K562 (cell line): ENCODE measurements around the gene NIFK. TPM values are rescaled to one million over a fixed set of nuclear protein-coding genes. Genes with fewer than 3 reads are reported as not detected.
A peak's percentile ranks its signal among the peaks of the same experiment; 100 is the strongest.

Source experiments
- ATAC-seq: fragments of 200-7000 bp; cut with Tn5 transposase; 3 replicates; pipeline ENCODE4 v1.9.1; 2020; ENCODE audit warnings: moderate library complexity
- BruUV-seq: library from RNA; stranded (reverse); fragments of 400-500 nt; replicated peaks from 2 replicates; lab custom pipeline; 2021; lab: Mats Ljungman, UMichigan
- CTCF ChIA-PET: fragments of 300-600 bp; formaldehyde crosslinking; extraction: SDS; loops from one replicate; lab custom pipeline; 2021; ENCODE audit warnings: low intra/inter-chr PET ratio; lab: Yijun Ruan, JAX
- POLR2A ChIA-PET: fragments of 300-600, 350-650 bp; sonication (Branson Sonifier 250); formaldehyde crosslinking; extraction: SDS; loops from one replicate; lab custom pipeline; 2021; ENCODE audit warnings: antibody characterized with exemption, inconsistent platforms; lab: Yijun Ruan, JAX
- DNase-seq, 4 experiments: peaks; one replicate each; pipeline versions ENCODE4 v3.0.0 to v3.0.0-alpha.2; 2011 to 2018; ENCODE audit warnings: low spot score in 3 of 4, mixed read lengths in 3 of 4; ENCODE audit errors: extremely low read depth in 1 of 4
- FAIRE-seq: peaks from 2 replicates; lab custom pipeline; 2011; peaks lifted over from hg19 to GRCh38; lab: Jason Lieb, UNC
- H2AFZ ChIP-seq: 2 replicates; pipeline ENCODE4 v1.6.0; 2011; ENCODE audit warnings: low read depth, low read length, control low read depth, inconsistent platforms
- H3K27ac ChIP-seq: fragments of 200-600 bp; 3 replicates; pipeline ENCODE4 v1.8.0; 2011; ENCODE audit warnings: low read depth, mild to moderate bottlenecking, control low read depth, inconsistent platforms, low read length, moderate library complexity, mixed read lengths; ENCODE audit errors: extremely low read depth
- H3K27me3 ChIP-seq, 2 experiments: fragments of 300-600 bp in 1 of 2; 2 replicates in 1 of 2; 3 replicates in 1 of 2; pipeline versions ENCODE4 v1.6.0 to v1.8.0; 2011; ENCODE audit warnings: inconsistent platforms in 2 of 2, low read length in 2 of 2, mild to moderate bottlenecking in 1 of 2, mixed read lengths in 1 of 2, moderate library complexity in 1 of 2; ENCODE audit not compliant: control insufficient read depth in 2 of 2, insufficient read depth in 2 of 2
- H3K36me3 ChIP-seq: fragments of 300-600 bp; 3 replicates; pipeline ENCODE4 v1.8.0; 2011; ENCODE audit warnings: mild to moderate bottlenecking, low read length, inconsistent platforms; ENCODE audit not compliant: control insufficient read depth, insufficient read depth
- H3K4me1 ChIP-seq, 2 experiments: fragments of 200-600 bp in 1 of 2; replicated peaks in 1 of 2; 2 replicates in 1 of 2; 3 replicates in 1 of 2; pipeline versions ENCODE4 v1.5.1 to v1.8.0; 2011; ENCODE audit warnings: inconsistent platforms in 2 of 2, low read length in 2 of 2, mild to moderate bottlenecking in 1 of 2, mixed read lengths in 1 of 2, moderate library complexity in 1 of 2; ENCODE audit not compliant: control insufficient read depth in 2 of 2, insufficient read depth in 2 of 2
- H3K4me2 ChIP-seq: 2 replicates; pipeline ENCODE4 v1.6.1; 2011; ENCODE audit warnings: low read length, control low read depth, inconsistent platforms, mixed read lengths; ENCODE audit not compliant: insufficient read depth
- H3K4me3 ChIP-seq: fragments of 200-600 bp; sonication (generic), shearing (Covaris generic); 2 replicates; pipeline ENCODE4 v1.5.1; 2016; ENCODE audit warnings: control low read depth, inconsistent platforms
- H3K79me2 ChIP-seq: fragments of 200-600 bp; 3 replicates; pipeline ENCODE4 v1.8.0; 2011; ENCODE audit warnings: low read length, inconsistent platforms; ENCODE audit not compliant: control insufficient read depth, insufficient read depth
- H3K9ac ChIP-seq, 2 experiments: 2 replicates each; pipeline versions ENCODE4 v1.6.0 to v1.6.1; 2011; ENCODE audit warnings: low read depth in 2 of 2, low read length in 2 of 2, control low read depth in 1 of 2, inconsistent platforms in 1 of 2, mild to moderate bottlenecking in 1 of 2, mixed read lengths in 1 of 2; ENCODE audit not compliant: insufficient read depth in 1 of 2
- H3K9me1 ChIP-seq: one replicate; pipeline ENCODE4 v1.6.0; 2011; ENCODE audit warnings: inconsistent platforms, mild to moderate bottlenecking, low read length, moderate library complexity; ENCODE audit not compliant: control insufficient read depth, insufficient read depth
- H3K9me3 ChIP-seq: replicated peaks from 2 replicates; pipeline ENCODE4 v1.5.1; 2011; ENCODE audit warnings: low read depth, low read length, inconsistent platforms; ENCODE audit not compliant: control insufficient read depth, insufficient read depth
- H4K20me1 ChIP-seq: replicated peaks from 2 replicates; pipeline ENCODE4 v1.6.1; 2011; ENCODE audit warnings: low read length, inconsistent platforms, mixed read lengths; ENCODE audit not compliant: control insufficient read depth, insufficient read depth
- ARNT ChIP-seq, 2 experiments: fragments of 450-650 bp; IDR thresholded peaks; 2 replicates each; pipeline ENCODE4 v1.6.1; 2016; ENCODE audit warnings: mild to moderate bottlenecking in 1 of 2
- MEIS2 ChIP-seq: fragments of 450-650 bp; IDR thresholded peaks from 2 replicates; pipeline ENCODE4 v1.6.1; 2014; ENCODE audit warnings: mild to moderate bottlenecking; ENCODE audit not compliant: partially characterized antibody
- MLLT1 ChIP-seq, 2 experiments: fragments of 450-650 bp; IDR thresholded peaks; 2 replicates each; pipeline ENCODE4 v1.6.1; 2016
- PBX2 ChIP-seq, 2 experiments: IDR thresholded peaks in 1 of 2; conservative IDR thresholded peaks in 1 of 2; 2 replicates each; pipeline ENCODE4 v1.6.1; 2016; ENCODE audit warnings: low read depth in 2 of 2, mild to moderate bottlenecking in 1 of 2, missing compliant biosample characterization in 1 of 2, missing genetic modification characterization in 1 of 2, moderate library complexity in 1 of 2
- POLR2G ChIP-seq: fragments of 200-400 bp; formaldehyde crosslinking; IDR thresholded peaks from 2 replicates; pipeline ENCODE4 v1.6.1; 2017; ENCODE audit warnings: low read depth, mild to moderate bottlenecking, antibody characterized with exemption, low read length, moderate library complexity
- SRSF7 ChIP-seq: fragments of 200-400 bp; formaldehyde crosslinking; optimal IDR thresholded peaks from 2 replicates; pipeline ENCODE3; 2017; ENCODE audit warnings: mild to moderate bottlenecking, low read depth, low read length
- STAT5B ChIP-seq: fragments of 250-450 bp; sonication (Bioruptor Pico); IDR thresholded peaks from 2 replicates; pipeline ENCODE4 v1.8.0; 2021; ENCODE audit warnings: mild to moderate bottlenecking, inconsistent platforms
- ZNF444 ChIP-seq: fragments of 250-450 bp; sonication (Bioruptor Pico); IDR thresholded peaks from 2 replicates; pipeline ENCODE4 v1.4.0; 2020; ENCODE audit warnings: mild to moderate bottlenecking, moderate library complexity
- ZNF449 ChIP-seq: fragments of 250-450 bp; sonication (Bioruptor Pico); IDR thresholded peaks from 2 replicates; pipeline ENCODE4 v1.8.0; 2022; ENCODE audit warnings: moderate library complexity, mild to moderate bottlenecking, inconsistent platforms
- ZNF592 ChIP-seq: fragments of 450-650 bp; IDR thresholded peaks from 2 replicates; pipeline ENCODE4 v1.6.1; 2017; ENCODE audit warnings: antibody characterized with exemption, mild to moderate bottlenecking
- WGBS: fragments of 100-300 bp; shearing (Covaris generic); methylation state at CpG from one replicate; pipeline ENCODE4 v1.1.6; 2016; ENCODE audit warnings: low coverage, mixed read lengths; ENCODE audit not compliant: insufficient coverage; ENCODE audit errors: missing lambda C conversion rate; 5-methylcytosine and 5-hydroxymethylcytosine counted together
- in situ Hi-C: fragments of 300-500 bp; cut with MboI; formaldehyde crosslinking; loops from 4 replicates; pipeline ENCODE4 v1.15.0; 2018; ENCODE audit warnings: inconsistent platforms, mixed read lengths
- intact Hi-C: fragments of 100-400 bp; cut with micrococcal nuclease; formaldehyde crosslinking; loops from 2 replicates; pipeline ENCODE4 v1.14.2; 2022
- polyA plus RNA-seq, 8 experiments: library from polyadenylated mRNA; depleted of rRNA in 4 of 8; stranded (reverse) in 5 of 8; unstranded in 3 of 8; fragments of >200 nt; fragmentation: Nextera tagmentation in 2 of 8; fragmentation: Illumina TruSeq in 1 of 8; extraction: Ambion mirVana in 2 of 8; extraction: Trizol in 1 of 8; gene quantifications; 2 replicates each; pipeline versions ENCODE4 v1.2.1 to v1.2.3, GENCODE V29; 2011 to 2014; ENCODE audit warnings: inconsistent platforms in 1 of 8, missing spikeins in 1 of 8
- total RNA-seq, 7 experiments: library from RNA; depleted of rRNA in 6 of 7; stranded (reverse); fragments of >200 nt in 6 of 7; fragmentation: Illumina TruSeq in 2 of 7; extraction: Trizol in 2 of 7; gene quantifications; 2 replicates each; pipeline versions ENCODE4 v1.2.1 to v1.2.3, GENCODE V29; 2011 to 2021; ENCODE audit warnings: low replicate concordance in 1 of 7

Gene NIFK
- total and polyA plus RNA-seq, 9 of the 15 experiments (the other 6 are each of a cell fraction or from before 2014, with no cell fraction given) = 60.2 to 426 (median 183) TPM

- H3K79me2 ChIP-seq = peaks cover 41% of the 10 kb centered on the region
- ChIA-PET CTCF (no interaction called here), POLR2A (interaction anchor here (0.7 to 2.5 kb wide), 2 partner anchors 10 to 223 kb away, joined by 4 to 15 read pairs; partner anchors contain the start of gene RNU4ATAC)
- H3K27ac ChIP-seq = peak overlapping the region; percentile 68
- no peaks in the 10 kb centered on the region for H3K9me1 ChIP-seq
- peaks cover 28% of the 10 kb centered on the region for H3K36me3 ChIP-seq
- H3K9me3 ChIP-seq = no peaks in the 10 kb centered on the region
- peaks cover 0 to 3% of the 10 kb centered on the region in 2 experiments; a peak in 3 of 5 replicates for H3K4me1 ChIP-seq
- no peak for FAIRE-seq
- peak overlapping the region; percentile 87 for H3K4me2 ChIP-seq
- WGBS = 0% methylated on average over 8 of the region's 8 CpGs
- H3K27me3 ChIP-seq = no peaks in the 10 kb centered on the region
- in situ Hi-C loops = loop anchor here (10.0 kb wide), 1 partner anchor 360 kb away; no protein-coding TSS in a partner anchor
- H2AFZ ChIP-seq = peak overlapping the region; percentile 74
- no peaks in the 10 kb centered on the region for H4K20me1 ChIP-seq
- DNase-seq = no peak
- BruUV-seq = TSS peak; percentile 94
- peak overlapping the region; percentile 70 to 88; a peak in 3 of 4 replicates for H3K9ac ChIP-seq
- intact Hi-C loops = no loop called here
- peak; percentile 5; the same call in 2 of the 3 replicates for ATAC-seq
- peak overlapping the region; percentile 96 for H3K4me3 ChIP-seq
- TF ChIP-seq SRSF7 = no peak
- TF ChIP-seq STAT5B (CRISPR knock-in tag) = no peak
- TF ChIP-seq MLLT1 (IDR thresholded peaks at IDR 0.05) = 0 out of 4 replicates have a peak, but pooled peaks of 1 of the 2 experiments have one; percentile 36
- TF ChIP-seq ZNF449 (CRISPR knock-in tag) = no peak
- TF ChIP-seq ZNF444 = no peak
- TF ChIP-seq ZNF592 = no peak
- no peak for TF ChIP-seq POLR2G
- peak; percentile 22 to 59; a peak in 1 of 4 replicates for TF ChIP-seq ARNT (IDR thresholded peaks at IDR 0.05)
- no peak for TF ChIP-seq PBX2 (CRISPR knock-in tag; IDR thresholded peaks at IDR 0.05; ENCODE audit: low read depth)
- TF ChIP-seq PBX2 (tag; conservative IDR thresholded peaks at IDR 0.05; ENCODE audit: low read depth) = 0 out of 2 replicates have a peak, but pooled peaks have one; percentile 29
- peak; percentile 17 for TF ChIP-seq MEIS2
Measured at GRCh38 chr2:121754851-121755236, 18.2 kb upstream of the NIFK start.
